WI38 (cell line): ENCODE measurements around the gene IL10RA.
"Not testable (repeated sequence)": the region's sequence is repeated elsewhere in the genome, so short reads cannot be mapped to it uniquely, and the experiment has no call there.

Experiments
- H3K4me3 ChIP-seq: 2 replicates; pipeline ENCODE4 v1.5.1; 2011; ENCODE audit warnings: low read depth, mild to moderate bottlenecking, control low read depth, low read length
- CTCF ChIP-seq: IDR thresholded peaks from 2 replicates; pipeline ENCODE4 v1.5.1; 2012; ENCODE audit warnings: low read depth, mild to moderate bottlenecking, control low read depth, low read length

The IL10RA gene

GRCh38 chr11:118003456-118003855 is 17.3 kb downstream of the IL10RA start:
- no peak overlapping the region for H3K4me3 ChIP-seq
- TF ChIP-seq CTCF, result no peak

- TF ChIP-seq CTCF, result no peak
- no peak overlapping the region for H3K4me3 ChIP-seq
These were observed 18.5 kb downstream of the IL10RA start for GRCh38 chr11:118004543-118005223.

- no peak overlapping the region for H3K4me3 ChIP-seq
- no peak for TF ChIP-seq CTCF
These were observed 19.3 kb downstream of the IL10RA start for GRCh38 chr11:118005224-118006152.

- H3K4me3 ChIP-seq, result no peak overlapping the region
- no peak for TF ChIP-seq CTCF
These were observed 19.9 kb downstream of the IL10RA start for GRCh38 chr11:118006153-118006534.

GRCh38 chr11:118007040-118007439 is 20.8 kb downstream of the IL10RA start:
- H3K4me3 ChIP-seq, result no peak overlapping the region
- no peak for TF ChIP-seq CTCF

DNA sequence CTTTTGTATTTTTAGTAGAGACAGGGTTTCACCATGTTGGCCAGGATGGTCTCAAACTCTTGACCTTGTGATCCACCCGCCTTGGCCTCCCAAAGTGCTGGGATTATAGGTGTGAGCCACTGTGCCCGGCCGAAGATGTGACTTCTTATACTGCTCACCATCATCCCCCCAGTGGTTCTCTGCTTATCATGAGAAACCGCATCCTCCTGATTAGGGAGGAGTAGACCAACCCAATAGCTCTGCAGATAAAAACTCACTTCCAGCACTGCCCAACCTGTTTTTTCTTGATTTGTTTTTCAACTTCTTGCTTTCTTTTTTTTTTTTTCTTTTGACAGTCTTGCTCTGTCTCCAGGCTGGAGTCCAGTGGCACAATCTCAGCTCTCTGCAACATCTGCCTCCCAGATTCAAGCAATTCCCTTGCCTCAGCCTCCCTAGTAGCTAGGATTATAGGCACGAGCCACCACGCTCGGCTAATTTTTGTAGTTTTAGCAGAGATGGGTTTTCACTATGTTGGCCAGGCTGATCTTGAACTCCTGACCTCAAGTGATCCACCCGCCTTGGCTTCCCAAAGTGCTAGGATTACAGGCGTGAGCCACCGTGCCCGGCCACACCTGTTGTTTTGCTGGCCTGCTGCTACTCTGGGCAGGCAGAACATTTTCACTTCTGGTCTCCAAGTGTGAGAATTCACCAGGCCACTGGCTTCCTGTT is 21.5 kb downstream of the IL10RA start:
- not testable (repeated sequence) for H3K4me3 ChIP-seq

- no peak overlapping the region for H3K4me3 ChIP-seq
- TF ChIP-seq CTCF, result no peak
These were observed 22.2 kb downstream of the IL10RA start for GRCh38 chr11:118008271-118008911.
